ENCODE results near the gene WDR82.

DNA sequence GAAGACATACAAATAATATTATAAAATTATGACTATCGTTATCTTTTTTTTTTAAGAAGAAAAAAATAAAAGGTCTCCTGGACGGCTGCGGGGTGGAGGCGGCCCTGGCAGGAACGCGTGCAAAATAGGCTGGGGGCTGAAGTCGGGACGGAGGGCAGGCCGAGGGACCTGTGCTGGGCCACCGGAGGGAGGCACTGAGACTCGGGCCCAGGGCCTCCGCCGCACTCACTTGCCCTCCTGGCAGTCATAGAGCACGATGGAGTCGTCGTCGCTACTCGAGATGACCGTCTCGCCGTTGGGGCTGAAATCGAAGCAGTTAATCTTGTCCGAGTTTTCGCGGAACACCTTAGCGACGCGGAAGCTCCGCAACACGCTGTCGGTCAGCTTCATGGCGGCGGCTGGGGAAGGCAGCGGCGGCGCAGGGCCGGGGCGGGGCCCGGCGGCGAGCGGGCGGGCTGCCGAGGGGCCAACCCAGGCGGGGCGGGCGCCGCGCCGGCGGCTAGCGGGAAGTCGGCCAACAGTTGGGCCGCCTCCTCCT is 408 bp downstream of the WDR82 start:
- TF ChIP-seq CTCF (IDR thresholded peaks at IDR 0.05; ENCODE audit: insufficient read depth, low read depth, low read length) = no peak
- TF ChIP-seq EZH2 (IDR thresholded peaks at IDR 0.05; ENCODE audit: insufficient read depth, low read length) = no peak
